ENCODE data around the gene PDZK1IP1.

DNA sequence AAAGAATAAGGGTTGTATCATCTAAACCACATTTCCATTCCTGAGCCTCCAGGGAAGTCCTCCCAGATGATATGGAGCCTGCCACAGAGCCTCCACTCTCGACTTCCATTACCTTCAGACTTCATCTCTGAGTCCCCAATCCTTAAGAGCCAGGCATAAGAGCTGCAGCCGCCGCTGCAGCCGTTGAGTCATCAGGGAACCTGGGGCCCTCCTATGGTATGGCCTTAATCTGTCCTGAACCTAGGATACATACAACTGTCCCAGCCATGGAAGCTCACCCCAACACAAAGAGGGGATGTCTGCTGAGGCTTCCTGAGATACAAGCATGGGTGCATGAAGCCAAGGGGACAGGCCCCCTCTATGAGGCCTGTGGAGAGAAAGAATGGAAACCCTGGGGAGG is 25.9 kb upstream of the PDZK1IP1 start:
- TF ChIP-seq, protein P1, sequence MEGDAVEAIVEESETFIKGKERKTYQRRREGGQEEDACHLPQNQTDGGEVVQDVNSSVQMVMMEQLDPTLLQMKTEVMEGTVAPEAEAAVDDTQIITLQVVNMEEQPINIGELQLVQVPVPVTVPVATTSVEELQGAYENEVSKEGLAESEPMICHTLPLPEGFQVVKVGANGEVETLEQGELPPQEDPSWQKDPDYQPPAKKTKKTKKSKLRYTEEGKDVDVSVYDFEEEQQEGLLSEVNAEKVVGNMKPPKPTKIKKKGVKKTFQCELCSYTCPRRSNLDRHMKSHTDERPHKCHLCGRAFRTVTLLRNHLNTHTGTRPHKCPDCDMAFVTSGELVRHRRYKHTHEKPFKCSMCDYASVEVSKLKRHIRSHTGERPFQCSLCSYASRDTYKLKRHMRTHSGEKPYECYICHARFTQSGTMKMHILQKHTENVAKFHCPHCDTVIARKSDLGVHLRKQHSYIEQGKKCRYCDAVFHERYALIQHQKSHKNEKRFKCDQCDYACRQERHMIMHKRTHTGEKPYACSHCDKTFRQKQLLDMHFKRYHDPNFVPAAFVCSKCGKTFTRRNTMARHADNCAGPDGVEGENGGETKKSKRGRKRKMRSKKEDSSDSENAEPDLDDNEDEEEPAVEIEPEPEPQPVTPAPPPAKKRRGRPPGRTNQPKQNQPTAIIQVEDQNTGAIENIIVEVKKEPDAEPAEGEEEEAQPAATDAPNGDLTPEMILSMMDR (IDR thresholded peaks at IDR 0.05) = no peak
- no peak for TF ChIP-seq POLR2A (IDR thresholded peaks at IDR 0.05)
